A673 (cell line): ENCODE data around the gene FBXO42.
"Not testable (repeated sequence)": the region's sequence is repeated elsewhere in the genome, so short reads cannot be mapped to it uniquely, and the experiment has no call there.

Experiments
- CTCF ChIP-seq: fragments of 300-800, 200-600 bp; sonication (generic); conservative IDR thresholded peaks from 2 replicates; pipeline ENCODE4 v1.5.1; 2017; ENCODE audit warnings: low read depth, mild to moderate bottlenecking, antibody characterized with exemption, low read length, moderate library complexity, mixed read lengths
- EZH2 ChIP-seq: fragments of 200-600 bp; sonication (generic); IDR thresholded peaks from 2 replicates; pipeline ENCODE4 v1.6.1; 2017; ENCODE audit warnings: borderline replicate concordance, low read depth, mild to moderate bottlenecking, mixed read lengths, antibody characterized with exemption, low read length; ENCODE audit not compliant: poor library complexity, severe bottlenecking

- not testable (repeated sequence) for TF ChIP-seq CTCF, EZH2
Measured at GRCh38 chr1:16246239-16246638, 106.0 kb downstream of the FBXO42 start.
